Measurements from ENCODE around the gene COL16A1.

The COL16A1 gene

DNA sequence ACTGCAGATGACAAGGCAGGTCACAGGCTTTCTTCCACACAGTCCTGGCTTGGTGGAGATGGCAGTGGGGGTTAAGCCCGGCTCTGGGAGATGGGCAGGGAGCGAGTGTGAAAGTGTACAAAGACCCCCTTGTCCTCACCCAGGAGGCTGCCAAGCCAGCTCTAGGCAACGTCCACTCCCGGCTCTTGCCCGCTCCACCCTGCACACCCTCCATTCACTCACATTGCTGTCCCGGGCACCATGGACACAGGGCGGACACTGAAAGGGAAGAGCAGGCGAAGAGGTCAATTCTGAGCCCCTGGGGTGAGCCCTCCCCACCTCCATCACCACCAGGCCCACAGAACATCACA is 8.9 kb downstream of the COL16A1 start:
- no peak overlapping the region for H2AFZ ChIP-seq (ENCODE audit: low read length)
- no peak overlapping the region for H3K27ac ChIP-seq (ENCODE audit: low read length)
- H3K9me2 ChIP-seq (replicated peaks; ENCODE audit: insufficient read depth, low read length), result no peaks in the 10 kb centered on the region
- no peak overlapping the region for H3K9ac ChIP-seq (ENCODE audit: low read length)
- peaks cover 73% of the 10 kb centered on the region for H3K27me3 ChIP-seq (replicated peaks; ENCODE audit: insufficient read depth, low read length)
- no peak overlapping the region for H3K4me2 ChIP-seq (ENCODE audit: low read depth, low read length)
- TF ChIP-seq EZH2 (optimal IDR thresholded peaks at IDR 0.05; ENCODE audit: low read depth, low read length), result no peak
- no peaks in the 10 kb centered on the region for H3K79me2 ChIP-seq (ENCODE audit: low read length)
- no peaks in the 10 kb centered on the region for H3K4me1 ChIP-seq (ENCODE audit: low read length)
- H3K36me3 ChIP-seq (replicated peaks; ENCODE audit: insufficient read depth, low read length), result no peaks in the 10 kb centered on the region
- no peak for DNase-seq
- H3F3A ChIP-seq (ENCODE audit: insufficient read depth, low read length), result no peaks in the 10 kb centered on the region
- H4K20me1 ChIP-seq (ENCODE audit: insufficient read depth, low read length), result no peaks in the 10 kb centered on the region
- H3K4me3 ChIP-seq (ENCODE audit: low read length), result no peak overlapping the region
- H3K9me3 ChIP-seq (replicated peaks; ENCODE audit: insufficient read depth, low read length), result no peaks in the 10 kb centered on the region

DNA sequence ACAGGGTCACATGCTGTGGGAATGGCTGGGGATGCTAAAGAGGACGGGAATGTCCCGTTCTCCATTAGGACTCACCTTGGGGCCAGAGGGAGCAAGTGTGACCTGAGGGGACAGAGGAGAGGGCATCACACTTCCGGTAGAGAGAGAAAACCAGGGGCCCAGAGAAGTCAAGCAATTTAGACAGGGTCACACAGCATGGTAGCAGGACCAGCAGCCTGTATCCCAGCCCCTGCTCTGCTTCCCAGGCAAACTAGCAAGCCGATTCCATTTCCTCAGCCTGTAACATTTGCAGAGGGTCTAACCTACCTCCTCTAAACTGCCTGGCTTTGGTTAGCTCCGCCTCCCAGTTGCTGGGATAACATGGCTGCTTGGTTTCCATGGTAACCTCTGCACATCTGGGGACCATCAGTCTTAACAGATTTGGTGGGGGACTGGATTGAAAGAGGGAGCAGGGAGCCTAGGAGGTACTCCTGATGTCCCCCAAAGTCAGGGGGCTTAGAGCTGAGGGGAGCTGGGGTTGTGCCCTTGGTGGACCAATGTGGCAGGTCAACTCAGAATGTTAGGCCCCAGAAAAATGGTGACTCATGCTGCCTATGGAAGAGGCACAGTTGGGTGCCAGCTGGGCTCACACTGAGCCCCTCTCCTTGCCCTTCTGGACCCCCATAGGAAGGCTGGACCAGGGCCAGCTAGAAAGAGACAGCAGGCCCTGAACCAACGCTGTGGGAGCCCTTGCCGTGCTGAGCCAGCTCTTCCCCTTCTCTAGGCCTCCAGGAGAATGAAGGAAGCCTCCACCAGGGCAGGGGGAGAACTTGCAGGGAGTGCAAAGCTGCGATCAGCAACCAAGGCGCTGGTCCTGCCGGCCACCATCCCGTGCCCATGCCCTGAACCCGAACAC is 9.5 kb downstream of the COL16A1 start:
- no peaks in the 10 kb centered on the region for H3K9me3 ChIP-seq (replicated peaks; ENCODE audit: insufficient read depth, low read length)
- no peaks in the 10 kb centered on the region for H3F3A ChIP-seq (ENCODE audit: insufficient read depth, low read length)
- no peaks in the 10 kb centered on the region for H3K9me2 ChIP-seq (replicated peaks; ENCODE audit: insufficient read depth, low read length)
- H3K9ac ChIP-seq (ENCODE audit: low read length), result no peak overlapping the region
- TF ChIP-seq EZH2 (optimal IDR thresholded peaks at IDR 0.05; ENCODE audit: low read depth, low read length), result no peak
- TF ChIP-seq, protein P1, sequence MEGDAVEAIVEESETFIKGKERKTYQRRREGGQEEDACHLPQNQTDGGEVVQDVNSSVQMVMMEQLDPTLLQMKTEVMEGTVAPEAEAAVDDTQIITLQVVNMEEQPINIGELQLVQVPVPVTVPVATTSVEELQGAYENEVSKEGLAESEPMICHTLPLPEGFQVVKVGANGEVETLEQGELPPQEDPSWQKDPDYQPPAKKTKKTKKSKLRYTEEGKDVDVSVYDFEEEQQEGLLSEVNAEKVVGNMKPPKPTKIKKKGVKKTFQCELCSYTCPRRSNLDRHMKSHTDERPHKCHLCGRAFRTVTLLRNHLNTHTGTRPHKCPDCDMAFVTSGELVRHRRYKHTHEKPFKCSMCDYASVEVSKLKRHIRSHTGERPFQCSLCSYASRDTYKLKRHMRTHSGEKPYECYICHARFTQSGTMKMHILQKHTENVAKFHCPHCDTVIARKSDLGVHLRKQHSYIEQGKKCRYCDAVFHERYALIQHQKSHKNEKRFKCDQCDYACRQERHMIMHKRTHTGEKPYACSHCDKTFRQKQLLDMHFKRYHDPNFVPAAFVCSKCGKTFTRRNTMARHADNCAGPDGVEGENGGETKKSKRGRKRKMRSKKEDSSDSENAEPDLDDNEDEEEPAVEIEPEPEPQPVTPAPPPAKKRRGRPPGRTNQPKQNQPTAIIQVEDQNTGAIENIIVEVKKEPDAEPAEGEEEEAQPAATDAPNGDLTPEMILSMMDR (IDR thresholded peaks at IDR 0.05; ENCODE audit: low read length), result no peak
- no peak for TF ChIP-seq EZH2phosphoT487 (IDR thresholded peaks at IDR 0.05; ENCODE audit: low read length)
- no peaks in the 10 kb centered on the region for H3K36me3 ChIP-seq (replicated peaks; ENCODE audit: insufficient read depth, low read length)
- no peak overlapping the region for H3K4me2 ChIP-seq (ENCODE audit: low read depth, low read length)
- H2AFZ ChIP-seq (ENCODE audit: low read length), result no peak overlapping the region
- H4K20me1 ChIP-seq (ENCODE audit: insufficient read depth, low read length), result no peaks in the 10 kb centered on the region
- H3K4me1 ChIP-seq (ENCODE audit: low read length), result no peaks in the 10 kb centered on the region
- no peak overlapping the region for H3K27ac ChIP-seq (ENCODE audit: low read length)
- no peak overlapping the region for H3K4me3 ChIP-seq (ENCODE audit: low read length)
- DNase-seq, result no peak
- H3K27me3 ChIP-seq (replicated peaks; ENCODE audit: insufficient read depth, low read length), result peaks cover 79% of the 10 kb centered on the region
- H3K79me2 ChIP-seq (ENCODE audit: low read length), result no peaks in the 10 kb centered on the region

DNA sequence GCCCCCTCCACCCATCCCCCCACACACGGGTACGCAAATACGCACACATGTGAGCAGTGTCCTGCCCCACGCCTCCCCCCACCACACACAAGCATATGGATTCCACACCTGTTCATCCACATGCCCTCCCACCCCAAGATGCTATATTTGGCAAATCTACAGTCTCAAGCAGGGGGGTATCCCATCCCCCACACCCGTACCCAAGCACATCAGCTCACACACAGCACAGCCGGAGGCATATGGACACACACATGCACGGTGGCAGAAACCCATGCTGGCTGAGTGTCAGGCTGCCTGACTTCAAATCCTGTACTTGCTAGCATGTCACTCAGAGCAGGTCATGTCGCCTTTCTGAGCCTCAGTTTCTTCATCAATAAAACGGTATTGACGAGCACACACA is 10.6 kb downstream of the COL16A1 start:
- no peaks in the 10 kb centered on the region for H3K79me2 ChIP-seq (ENCODE audit: low read length)
- H3K27me3 ChIP-seq (replicated peaks; ENCODE audit: insufficient read depth, low read length), result peaks cover 84% of the 10 kb centered on the region
- no peak overlapping the region for H3K4me2 ChIP-seq (ENCODE audit: low read depth, low read length)
- no peak overlapping the region for H2AFZ ChIP-seq (ENCODE audit: low read length)
- H3F3A ChIP-seq (ENCODE audit: insufficient read depth, low read length), result no peaks in the 10 kb centered on the region
- no peaks in the 10 kb centered on the region for H3K9me2 ChIP-seq (replicated peaks; ENCODE audit: insufficient read depth, low read length)
- no peak overlapping the region for H3K27ac ChIP-seq (ENCODE audit: low read length)
- no peak overlapping the region for H3K9ac ChIP-seq (ENCODE audit: low read length)
- no peak overlapping the region for H3K4me3 ChIP-seq (ENCODE audit: low read length)
- H3K9me3 ChIP-seq (replicated peaks; ENCODE audit: insufficient read depth, low read length), result no peaks in the 10 kb centered on the region
- DNase-seq, result no peak
- no peaks in the 10 kb centered on the region for H4K20me1 ChIP-seq (ENCODE audit: insufficient read depth, low read length)
- TF ChIP-seq, protein P1 (IDR thresholded peaks at IDR 0.05; ENCODE audit: low read length), result no peak
- no peak for TF ChIP-seq EZH2 (optimal IDR thresholded peaks at IDR 0.05; ENCODE audit: low read depth, low read length)
- no peak for TF ChIP-seq EZH2phosphoT487 (IDR thresholded peaks at IDR 0.05; ENCODE audit: low read length)
- H3K4me1 ChIP-seq (ENCODE audit: low read length), result no peaks in the 10 kb centered on the region
- no peaks in the 10 kb centered on the region for H3K36me3 ChIP-seq (replicated peaks; ENCODE audit: insufficient read depth, low read length)

DNA sequence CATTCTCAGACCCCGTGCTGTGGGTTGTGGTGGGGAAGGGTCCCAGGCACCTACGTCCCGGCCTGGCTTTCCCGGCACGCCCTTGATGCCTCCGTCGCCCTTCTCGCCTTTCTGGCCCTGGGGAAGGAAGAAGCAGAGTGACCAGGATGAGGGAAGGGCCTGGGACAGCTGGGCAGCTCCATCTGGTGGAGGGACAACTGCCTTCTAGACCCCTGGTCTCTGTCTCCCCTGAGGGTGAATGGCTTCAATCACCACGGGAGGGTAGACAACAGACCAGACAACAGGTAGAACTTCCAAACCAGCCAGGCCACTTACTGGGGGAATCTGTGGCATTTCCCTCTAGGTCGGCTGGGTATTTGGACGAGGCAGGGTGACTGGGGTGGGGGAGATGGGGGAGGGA is 11.9 kb downstream of the COL16A1 start:
- Histone ChIP-seq H3K36me3 (replicated peaks; ENCODE audit: insufficient read depth, low read length) (no peaks in the 10 kb centered on the region), H3K9ac (ENCODE audit: low read length) (no peak overlapping the region), H3K27me3 (replicated peaks; ENCODE audit: insufficient read depth, low read length) (peaks cover 82% of the 10 kb centered on the region), H4K20me1 (ENCODE audit: insufficient read depth, low read length) (no peaks in the 10 kb centered on the region), H3K4me1 (ENCODE audit: low read length) (no peaks in the 10 kb centered on the region), H3F3A (ENCODE audit: insufficient read depth, low read length) (no peaks in the 10 kb centered on the region), H3K4me2 (ENCODE audit: low read depth, low read length) (no peak overlapping the region), H2AFZ (ENCODE audit: low read length) (no peak overlapping the region), H3K4me3 (ENCODE audit: low read length) (no peak overlapping the region), H3K79me2 (ENCODE audit: low read length) (no peaks in the 10 kb centered on the region), H3K9me3 (replicated peaks; ENCODE audit: insufficient read depth, low read length) (no peaks in the 10 kb centered on the region), H3K9me2 (replicated peaks; ENCODE audit: insufficient read depth, low read length) (no peaks in the 10 kb centered on the region), H3K27ac (ENCODE audit: low read length) (no peak overlapping the region)
- no peak for DNase-seq
- TF ChIP-seq EZH2 (optimal IDR thresholded peaks at IDR 0.05; ENCODE audit: low read depth, low read length) (no peak), EZH2phosphoT487 (IDR thresholded peaks at IDR 0.05; ENCODE audit: low read length) (no peak)
- TF ChIP-seq, protein P1 (IDR thresholded peaks at IDR 0.05; ENCODE audit: low read length), result no peak

All from MM.1S (cell line).